Vagina (tissue), 2 donors: ENCODE measurements around the gene COL7A1. TPM values are rescaled to one million over a fixed set of nuclear protein-coding genes. Genes with fewer than 3 reads are reported as not detected.
"Not testable (repeated sequence)": the region's sequence is repeated elsewhere in the genome, so short reads cannot be mapped to it uniquely, and the experiment has no call there.

ENCODE experiments used
- DNase-seq, 2 donors: peaks; one replicate each; pipeline ENCODE4 v3.0.0-alpha.2; 2017; ENCODE audit errors: extremely low spot score in 2 of 2
- H3K27ac ChIP-seq: fragments of 200-600 bp; sonication (generic); one replicate; pipeline ENCODE4 v1.5.1; 2019
- H3K27me3 ChIP-seq: fragments of 200-600 bp; sonication (generic); one replicate; pipeline ENCODE4 v1.5.1; 2019
- H3K36me3 ChIP-seq, 2 donors: fragments of 200-600 bp; sonication (generic); one replicate each; pipeline ENCODE4 v1.5.1; 2017 to 2019
- H3K4me1 ChIP-seq: fragments of 200-600 bp; sonication (generic); one replicate; pipeline ENCODE4 v1.5.1; 2019
- H3K4me3 ChIP-seq, 2 donors: fragments of 200-600 bp; sonication (generic); 1 replicate in 1 of 2; 2 replicates in 1 of 2; pipeline ENCODE4 v1.5.1; 2016 to 2019
- H3K9me3 ChIP-seq: fragments of 200-600 bp; sonication (generic); one replicate; pipeline ENCODE4 v1.5.1; 2019
- POLR2A ChIP-seq, 2 donors: fragments of 450-650 bp; IDR thresholded peaks; one replicate each; pipeline ENCODE4 v1.6.1; 2017; ENCODE audit warnings: antibody characterized with exemption in 2 of 2, mild to moderate bottlenecking in 2 of 2, moderate library complexity in 2 of 2
- POLR2AphosphoS5 ChIP-seq, 2 donors: sonication (generic); formaldehyde crosslinking; IDR thresholded peaks; one replicate each; pipeline ENCODE4 v1.9.0; 2017; ENCODE audit warnings: antibody characterized with exemption in 2 of 2, mild to moderate bottlenecking in 2 of 2, low read depth in 1 of 2; ENCODE audit not compliant: insufficient read depth in 1 of 2
- intact Hi-C: fragments of 100-400 bp; cut with DNase I; formaldehyde crosslinking; loops from one replicate; pipeline ENCODE4 v1.15.1; 2023
- total RNA-seq: library from RNA; depleted of rRNA; stranded (reverse); fragments of >200 nt; gene quantifications from one replicate; pipeline ENCODE4 v1.2.3, GENCODE V29; 2016
- TF ChIP-seq, protein P1 (sequence below), 3 experiments: fragments of 450-650 bp in 2 of 3; fragments of 200-600 bp in 1 of 3; sonication (generic) in 1 of 3; IDR thresholded peaks; one replicate each; pipeline ENCODE4 v1.5.1; 2017 to 2019; ENCODE audit warnings: antibody characterized with exemption in 3 of 3, mild to moderate bottlenecking in 2 of 3, moderate library complexity in 2 of 3

Gene COL7A1
- total RNA-seq, 1 donor from 2014 or later, result 148 TPM

DNA sequence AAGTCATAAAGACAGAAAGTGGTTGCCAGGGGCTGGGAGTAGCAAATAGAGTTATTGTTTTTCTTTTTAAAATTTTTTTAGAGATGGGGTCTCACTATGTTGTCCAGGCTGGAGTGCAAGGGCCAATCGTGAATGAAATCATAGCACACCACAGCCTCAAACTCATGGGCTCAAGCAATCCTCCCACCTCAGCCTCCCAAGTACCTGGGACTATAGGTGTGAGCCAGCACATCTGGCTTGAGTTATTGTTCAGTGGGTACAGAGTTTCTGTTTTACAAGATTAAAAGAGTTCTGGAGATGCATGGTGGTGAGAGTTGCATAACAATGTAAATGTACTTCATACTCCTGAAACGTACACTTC, 62.2 kb downstream of the COL7A1 start:
- Histone ChIP-seq H3K4me1 (no peaks in the 10 kb centered on the region), H3K36me3 (no peaks in the 10 kb centered on the region), H3K27me3 (no peaks in the 10 kb centered on the region), H3K4me3 (no peak overlapping the region), H3K27ac (no peak overlapping the region), H3K9me3 (no peaks in the 10 kb centered on the region)
- no peak for DNase-seq
- no peak for TF ChIP-seq POLR2A (IDR thresholded peaks at IDR 0.05)
- no peak for TF ChIP-seq POLR2AphosphoS5 (IDR thresholded peaks at IDR 0.05; ENCODE audit: insufficient read depth in 1 of 2, low read depth in 1 of 2)
- intact Hi-C loops, result no loop called here

DNA sequence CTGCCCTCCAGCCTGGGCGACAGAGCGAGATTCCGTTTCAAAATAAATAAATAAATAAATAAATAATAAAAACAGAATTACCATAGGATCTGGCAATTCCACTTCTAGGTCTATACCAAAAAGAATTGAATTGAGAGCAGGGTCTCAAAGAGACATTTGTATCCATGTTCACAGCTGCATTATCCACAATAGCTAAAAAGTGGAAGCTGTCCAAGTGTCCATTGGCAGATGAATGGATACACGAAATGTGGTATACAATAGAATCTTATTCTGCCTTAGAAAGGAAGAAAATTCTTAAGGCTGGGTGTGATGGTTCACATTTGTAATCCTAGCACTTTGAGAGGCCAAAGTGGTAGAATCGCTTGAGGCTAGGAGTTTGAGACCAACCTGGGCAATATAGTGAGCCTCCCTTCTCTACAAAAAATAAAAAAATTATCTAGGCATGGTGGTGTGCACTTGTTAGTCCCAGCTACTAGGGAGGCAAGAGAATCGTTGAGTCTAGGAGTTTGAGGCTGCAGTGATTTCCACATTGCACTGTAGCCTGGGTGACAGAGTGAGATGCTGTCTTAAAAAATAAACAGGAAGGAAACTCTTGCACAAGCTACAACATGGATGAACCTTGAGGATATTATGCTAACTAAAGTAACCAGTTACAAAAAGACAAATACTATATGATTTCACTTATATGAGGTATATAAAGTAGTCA, 62.7 kb downstream of the COL7A1 start:
- H3K36me3 ChIP-seq, result no peaks in the 10 kb centered on the region

DNA sequence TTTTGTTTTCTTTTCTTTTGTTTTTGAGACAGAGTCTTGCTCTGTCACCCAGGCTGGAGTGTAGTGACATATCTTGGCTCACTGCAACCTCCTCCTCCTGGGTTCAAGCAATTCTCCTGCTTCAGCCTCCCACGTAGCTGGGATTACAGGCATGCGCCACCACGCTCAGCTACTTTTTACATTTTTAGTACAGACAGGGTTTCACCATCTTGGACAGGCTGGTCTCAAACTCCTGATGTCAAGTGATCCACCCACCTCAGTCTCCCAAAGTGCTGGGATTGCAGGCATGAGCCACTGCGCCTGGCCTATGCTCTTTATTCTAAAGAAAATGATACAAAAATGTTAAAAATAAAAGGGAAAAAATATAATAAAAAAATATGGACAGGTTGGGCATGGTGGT, 64.4 kb downstream of the COL7A1 start:
- DNase-seq, H3K9me3 ChIP-seq, H3K27me3 ChIP-seq, intact Hi-C loops, H3K4me3 ChIP-seq, H3K27ac ChIP-seq, H3K4me1 ChIP-seq, H3K36me3 ChIP-seq: not testable (repeated sequence)

More for the DNA sequence above, 62.7 kb downstream of the COL7A1 start:
- no peak for TF ChIP-seq POLR2A (IDR thresholded peaks at IDR 0.05)
- TF ChIP-seq, protein P1, sequence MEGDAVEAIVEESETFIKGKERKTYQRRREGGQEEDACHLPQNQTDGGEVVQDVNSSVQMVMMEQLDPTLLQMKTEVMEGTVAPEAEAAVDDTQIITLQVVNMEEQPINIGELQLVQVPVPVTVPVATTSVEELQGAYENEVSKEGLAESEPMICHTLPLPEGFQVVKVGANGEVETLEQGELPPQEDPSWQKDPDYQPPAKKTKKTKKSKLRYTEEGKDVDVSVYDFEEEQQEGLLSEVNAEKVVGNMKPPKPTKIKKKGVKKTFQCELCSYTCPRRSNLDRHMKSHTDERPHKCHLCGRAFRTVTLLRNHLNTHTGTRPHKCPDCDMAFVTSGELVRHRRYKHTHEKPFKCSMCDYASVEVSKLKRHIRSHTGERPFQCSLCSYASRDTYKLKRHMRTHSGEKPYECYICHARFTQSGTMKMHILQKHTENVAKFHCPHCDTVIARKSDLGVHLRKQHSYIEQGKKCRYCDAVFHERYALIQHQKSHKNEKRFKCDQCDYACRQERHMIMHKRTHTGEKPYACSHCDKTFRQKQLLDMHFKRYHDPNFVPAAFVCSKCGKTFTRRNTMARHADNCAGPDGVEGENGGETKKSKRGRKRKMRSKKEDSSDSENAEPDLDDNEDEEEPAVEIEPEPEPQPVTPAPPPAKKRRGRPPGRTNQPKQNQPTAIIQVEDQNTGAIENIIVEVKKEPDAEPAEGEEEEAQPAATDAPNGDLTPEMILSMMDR (IDR thresholded peaks at IDR 0.05), result no peak
- TF ChIP-seq POLR2AphosphoS5 (IDR thresholded peaks at IDR 0.05; ENCODE audit: insufficient read depth in 1 of 2, low read depth in 1 of 2), result no peak
- Histone ChIP-seq H3K4me3 (no peak overlapping the region), H3K9me3 (no peaks in the 10 kb centered on the region), H3K27ac (no peak overlapping the region), H3K4me1 (no peaks in the 10 kb centered on the region), H3K27me3 (no peaks in the 10 kb centered on the region)
- DNase-seq, result no peak
- intact Hi-C loops, result no loop called here

DNA sequence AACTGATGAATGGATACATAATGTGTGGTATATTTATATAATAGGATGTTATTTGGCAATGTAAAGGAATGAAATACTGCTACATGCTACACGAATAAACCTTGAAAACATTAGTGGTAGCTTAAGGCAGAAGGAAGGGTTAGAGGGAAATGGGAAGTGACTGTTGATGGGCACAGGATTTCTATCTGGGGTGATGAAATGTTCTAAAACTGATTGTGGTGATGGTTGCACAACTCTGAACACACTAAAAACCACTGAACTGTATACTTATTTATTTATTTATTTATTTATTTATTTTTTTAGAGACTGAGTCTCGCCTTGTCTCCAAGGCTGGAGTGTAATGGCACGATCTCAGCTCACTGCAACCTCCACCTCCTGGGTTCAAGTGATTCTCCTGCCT, 66.4 kb downstream of the COL7A1 start:
- Histone ChIP-seq H3K27me3 (no peaks in the 10 kb centered on the region), H3K4me1 (no peaks in the 10 kb centered on the region), H3K4me3 (no peak overlapping the region), H3K27ac (no peak overlapping the region), H3K36me3 (no peaks in the 10 kb centered on the region), H3K9me3 (no peaks in the 10 kb centered on the region)
- intact Hi-C loops, result no loop called here
- no peak for DNase-seq
- TF ChIP-seq, protein P1 (IDR thresholded peaks at IDR 0.05), result no peak
- TF ChIP-seq POLR2AphosphoS5 (IDR thresholded peaks at IDR 0.05; ENCODE audit: insufficient read depth in 1 of 2, low read depth in 1 of 2), result no peak
- TF ChIP-seq POLR2A (IDR thresholded peaks at IDR 0.05), result no peak

DNA sequence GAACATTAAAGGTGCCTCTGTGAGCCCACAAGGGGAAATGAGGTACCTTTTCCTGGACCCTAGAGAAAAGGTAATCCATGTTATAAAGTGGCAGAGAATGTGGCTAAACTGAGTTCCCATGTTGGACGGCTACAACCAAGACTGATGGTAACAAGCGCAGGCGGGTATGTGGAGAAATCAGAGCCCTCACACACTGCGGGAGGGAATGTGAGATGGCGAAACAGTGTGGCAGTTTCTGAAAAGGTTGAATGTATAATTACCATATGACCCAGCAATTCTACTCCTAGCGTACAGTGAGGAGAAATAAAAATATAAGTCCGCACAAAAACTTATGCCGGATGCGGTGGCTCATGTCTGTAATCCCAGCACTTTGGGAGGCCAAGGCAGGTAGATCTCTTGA, 67.1 kb downstream of the COL7A1 start:
- no peaks in the 10 kb centered on the region for H3K36me3 ChIP-seq
- H3K4me1 ChIP-seq, result no peaks in the 10 kb centered on the region
- no peaks in the 10 kb centered on the region for H3K27me3 ChIP-seq
- no peak overlapping the region for H3K4me3 ChIP-seq
- no peak for DNase-seq
- TF ChIP-seq POLR2AphosphoS5 (IDR thresholded peaks at IDR 0.05; ENCODE audit: insufficient read depth in 1 of 2, low read depth in 1 of 2) (no peak), POLR2A (IDR thresholded peaks at IDR 0.05) (no peak)
- TF ChIP-seq, protein P1 (IDR thresholded peaks at IDR 0.05), result no peak
- no peak overlapping the region for H3K27ac ChIP-seq
- intact Hi-C loops, result no loop called here
- no peaks in the 10 kb centered on the region for H3K9me3 ChIP-seq

DNA sequence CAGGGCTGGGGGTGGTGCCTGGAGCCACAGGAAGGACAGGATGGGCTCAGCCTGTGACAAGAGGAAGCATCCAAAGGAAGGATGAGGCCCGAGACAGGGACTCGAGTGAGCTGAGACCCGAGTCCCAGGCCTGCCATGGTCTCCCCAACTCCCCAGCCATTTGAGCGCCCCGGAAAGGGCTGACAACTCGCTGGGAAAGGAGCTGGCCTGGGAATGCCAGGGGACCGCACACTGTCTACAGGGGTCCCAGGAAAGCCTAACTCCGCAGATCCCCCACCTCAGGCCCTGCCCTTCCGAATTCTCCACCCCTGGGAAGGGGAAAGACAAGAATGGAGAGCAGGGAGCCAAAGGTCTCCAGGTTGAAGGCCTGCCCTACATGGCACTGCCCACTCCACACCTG, 70.2 kb downstream of the COL7A1 start:
- no peaks in the 10 kb centered on the region for H3K4me1 ChIP-seq
- H3K27me3 ChIP-seq, result no peaks in the 10 kb centered on the region
- intact Hi-C loops, result loop anchor here (5.0 kb wide), 1 partner anchor 1862 kb away; no protein-coding TSS in a partner anchor

More for the DNA sequence above, 70.2 kb downstream of the COL7A1 start:
- TF ChIP-seq POLR2A (IDR thresholded peaks at IDR 0.05), result no peak
- no peak for TF ChIP-seq POLR2AphosphoS5 (IDR thresholded peaks at IDR 0.05; ENCODE audit: insufficient read depth in 1 of 2, low read depth in 1 of 2)
- TF ChIP-seq, protein P1 (IDR thresholded peaks at IDR 0.05), result no peak
- no peak for DNase-seq
- Histone ChIP-seq H3K27ac (no peak overlapping the region), H3K4me3 (no peak overlapping the region), H3K9me3 (no peaks in the 10 kb centered on the region), H3K36me3 (no peaks in the 10 kb centered on the region)
